PC-3 (cell line): Measurements from ENCODE around the gene ZNF148. TPM values are rescaled to one million over a fixed set of nuclear protein-coding genes. Genes with fewer than 3 reads are reported as not detected.

Experiments used
- ATAC-seq: fragments of 200-7000 bp; cut with Tn5 transposase; 2 replicates; pipeline ENCODE4 v1.9.1; 2020; ENCODE audit warnings: mild to moderate bottlenecking, moderate library complexity
- BruUV-seq: library from RNA; stranded (reverse); fragments of 400-500 nt; replicated peaks from 2 replicates; lab custom pipeline; 2021; lab: Mats Ljungman, UMichigan
- CTCF ChIA-PET: fragments of 300-600 bp; sonication (Branson Sonifier 250); formaldehyde crosslinking; loops from one replicate; lab custom pipeline; 2022; ENCODE audit warnings: antibody characterized with exemption; lab: Charles Lee
- POLR2A ChIA-PET: fragments of 300-600 bp; sonication (Branson Sonifier 250); formaldehyde crosslinking; loops from one replicate; lab custom pipeline; 2022; ENCODE audit warnings: antibody characterized with exemption; ENCODE audit not compliant: unreplicated experiment; lab: Charles Lee
- DNase-seq: peaks from one replicate; pipeline ENCODE4 v3.0.0-alpha.2; 2015
- H2AFZ ChIP-seq: fragments of 300-600 bp; sonication (generic); 2 replicates; pipeline ENCODE4 v1.6.0; 2016; ENCODE audit warnings: antibody characterized with exemption, low read length
- H3F3A ChIP-seq: fragments of 300-600 bp; sonication (generic); one replicate; pipeline ENCODE4 v1.6.0; 2017; ENCODE audit warnings: antibody characterized with exemption, low read length, control low read depth, mild to moderate bottlenecking; ENCODE audit not compliant: unreplicated experiment
- H3K27ac ChIP-seq: fragments of 300-600 bp; sonication (generic); 2 replicates; pipeline ENCODE4 v1.5.1; 2016; ENCODE audit warnings: mild to moderate bottlenecking, low read length
- H3K27me3 ChIP-seq: fragments of 300-600 bp; sonication (generic); 2 replicates; pipeline ENCODE4 v1.6.1; 2016; ENCODE audit warnings: low read length, mixed read lengths
- H3K36me3 ChIP-seq: fragments of 300-600 bp; sonication (generic); 2 replicates; pipeline ENCODE4 v1.6.1; 2016; ENCODE audit warnings: low read depth, mixed run types, low read length, mixed read lengths
- H3K4me1 ChIP-seq: fragments of 300-600 bp; sonication (generic); 2 replicates; pipeline ENCODE4 v1.5.1; 2016; ENCODE audit warnings: low read length; ENCODE audit not compliant: insufficient read depth
- H3K4me2 ChIP-seq: fragments of 300-600 bp; sonication (generic); 2 replicates; pipeline ENCODE4 v1.6.0; 2016; ENCODE audit warnings: low read length
- H3K4me3 ChIP-seq: fragments of 300-600 bp; sonication (generic); 2 replicates; pipeline ENCODE4 v1.5.1; 2016; ENCODE audit warnings: mild to moderate bottlenecking, low read length, mixed read lengths
- H3K79me2 ChIP-seq: fragments of 300-600 bp; sonication (generic); 2 replicates; pipeline ENCODE4 v1.6.1; 2017; ENCODE audit warnings: low read length, mixed read lengths
- H3K9ac ChIP-seq: fragments of 300-600 bp; sonication (generic); 2 replicates; pipeline ENCODE4 v1.6.0; 2016; ENCODE audit warnings: mild to moderate bottlenecking, low read length
- H3K9me2 ChIP-seq: fragments of 300-600 bp; sonication (generic); replicated peaks from 2 replicates; pipeline ENCODE4 v1.6.1; 2016; ENCODE audit warnings: mixed run types, low read length, mixed read lengths
- H3K9me3 ChIP-seq: fragments of 300-600 bp; sonication (generic); 2 replicates; pipeline ENCODE4 v1.6.1; 2016; ENCODE audit warnings: low read length, mixed read lengths
- H4K20me1 ChIP-seq: fragments of 300-600 bp; sonication (generic); 2 replicates; pipeline ENCODE4 v1.6.1; 2016; ENCODE audit warnings: low read length, mixed read lengths
- CTCF ChIP-seq: fragments of 300-600 bp; sonication (generic); conservative IDR thresholded peaks from 2 replicates; pipeline ENCODE4 v1.5.1; 2017; ENCODE audit warnings: antibody characterized with exemption, low read depth, mild to moderate bottlenecking, low read length
- EZH2 ChIP-seq: fragments of 300-600 bp; sonication (generic); IDR thresholded peaks from one replicate; pipeline ENCODE4 v1.6.1; 2017; ENCODE audit warnings: antibody characterized with exemption, mild to moderate bottlenecking, low read length; ENCODE audit not compliant: unreplicated experiment
- EZH2phosphoT487 ChIP-seq: fragments of 300-600 bp; sonication (generic); IDR thresholded peaks from 2 replicates; pipeline ENCODE4 v1.6.1; 2018; ENCODE audit warnings: mild to moderate bottlenecking, antibody characterized with exemption, low read length, borderline replicate concordance
- intact Hi-C: fragments of 100-400 bp; cut with micrococcal nuclease; formaldehyde crosslinking; loops from 2 replicates; pipeline ENCODE4 v1.9.0; 2023
- total RNA-seq: library from RNA; depleted of rRNA; stranded (reverse); fragments of >200 nt; gene quantifications from 2 replicates; pipeline ENCODE4 v1.2.3, GENCODE V29; 2014

Gene ZNF148
- total RNA-seq, 1 experiment from 2014 or later = 18.1 TPM

- Histone ChIP-seq H3K4me3 (no peak overlapping the region), H3F3A (no peaks in the 10 kb centered on the region), H3K4me2 (no peak overlapping the region), H3K4me1 (no peaks in the 10 kb centered on the region), H3K36me3 (no peaks in the 10 kb centered on the region; the same call in 1 of the 2 replicates), H3K9ac (no peak overlapping the region), H3K27me3 (no peaks in the 10 kb centered on the region), H3K9me3 (no peaks in the 10 kb centered on the region), H3K27ac (no peak overlapping the region), H4K20me1 (no peaks in the 10 kb centered on the region), H2AFZ (no peak overlapping the region), H3K79me2 (peaks cover 11% of the 10 kb centered on the region), H3K9me2 (no peaks in the 10 kb centered on the region)
- CTCF ChIA-PET = no interaction called here
- TF ChIP-seq EZH2phosphoT487 = no peak
- no peak for TF ChIP-seq EZH2
- no peak for TF ChIP-seq CTCF
- intact Hi-C loops = no loop called here
- BruUV-seq = no TSS peak
- POLR2A ChIA-PET = no interaction called here
- no peak for DNase-seq
- no peak for ATAC-seq
These were observed 85.6 kb downstream of the ZNF148 start for GRCh38 chr3:125289429-125289981.

GRCh38 chr3:125287248-125287647, 87.9 kb downstream of the ZNF148 start:
- H3K79me2 ChIP-seq = no peaks in the 10 kb centered on the region
- BruUV-seq = no TSS peak
- no peak for TF ChIP-seq EZH2
- no peak for TF ChIP-seq CTCF
- TF ChIP-seq EZH2phosphoT487 = no peak

GRCh38 chr3:125281381-125281780, 93.7 kb downstream of the ZNF148 start:
- Histone ChIP-seq H3K4me3 (no peak overlapping the region), H3K9ac (no peak overlapping the region), H4K20me1 (no peaks in the 10 kb centered on the region), H3K9me3 (no peaks in the 10 kb centered on the region), H3K79me2 (no peaks in the 10 kb centered on the region), H2AFZ (no peak overlapping the region), H3K27me3 (no peaks in the 10 kb centered on the region), H3K9me2 (no peaks in the 10 kb centered on the region), H3K4me2 (no peak overlapping the region), H3K4me1 (no peaks in the 10 kb centered on the region), H3K36me3 (no peaks in the 10 kb centered on the region; the same call in 1 of the 2 replicates), H3K27ac (no peak overlapping the region), H3F3A (no peaks in the 10 kb centered on the region)
- no TSS peak for BruUV-seq
- ChIA-PET CTCF (no interaction called here), POLR2A (interaction anchor here (0.7 kb wide), 1 partner anchor 116 kb away, joined by 4 read pairs; no protein-coding TSS in a partner anchor)
- TF ChIP-seq CTCF (no peak), EZH2phosphoT487 (no peak), EZH2 (no peak)
- DNase-seq = no peak
- ATAC-seq = no peak
- intact Hi-C loops = no loop called here

More at GRCh38 chr3:125287248-125287647, 87.9 kb downstream of the ZNF148 start:
- Histone ChIP-seq H3K27me3 (no peaks in the 10 kb centered on the region), H3K4me2 (no peak overlapping the region), H3K27ac (no peak overlapping the region), H3K36me3 (no peaks in the 10 kb centered on the region; the same call in 1 of the 2 replicates), H3K9me3 (no peaks in the 10 kb centered on the region), H3F3A (no peaks in the 10 kb centered on the region), H3K9me2 (no peaks in the 10 kb centered on the region), H3K9ac (no peak overlapping the region), H2AFZ (no peak overlapping the region), H3K4me3 (no peak overlapping the region), H3K4me1 (no peaks in the 10 kb centered on the region), H4K20me1 (no peaks in the 10 kb centered on the region)
- ChIA-PET POLR2A (no interaction called here), CTCF (no interaction called here)
- DNase-seq = no peak
- intact Hi-C loops = no loop called here
- no peak for ATAC-seq
